GM18870 (cell line): ENCODE data around the gene COL5A1.
"Not testable (repeated sequence)": the region's sequence is repeated elsewhere in the genome, so short reads cannot be mapped to it uniquely, and the experiment has no call there.

Source experiments
- ATAC-seq: cut with Tn5 transposase; IDR thresholded peaks from one replicate; pipeline ENCODE4 v1.9.1; 2021; ENCODE audit warnings: moderate library complexity; ENCODE audit not compliant: unreplicated experiment

COL5A1 gene

GRCh38 chr9:134638502-134639090 is 3.0 kb upstream of the COL5A1 start:
- no peak for ATAC-seq

- ATAC-seq: no peak
Measured at GRCh38 chr9:134639994-134640393, 1.6 kb upstream of the COL5A1 start.

GRCh38 chr9:134640506-134641172 is 964 bp upstream of the COL5A1 start:
- no peak for ATAC-seq

- ATAC-seq: no peak
Measured at GRCh38 chr9:134641990-134642384, 384 bp downstream of the COL5A1 start.

GRCh38 chr9:134642385-134643181 is 980 bp downstream of the COL5A1 start:
- no peak for ATAC-seq

GRCh38 chr9:134643222-134643671 is 1.6 kb downstream of the COL5A1 start:
- no peak for ATAC-seq

GRCh38 chr9:134644401-134644724 is 2.8 kb downstream of the COL5A1 start:
- not testable (repeated sequence) for ATAC-seq

GRCh38 chr9:134644725-134645606 is 3.4 kb downstream of the COL5A1 start:
- no peak for ATAC-seq

GRCh38 chr9:134645607-134646365 is 4.2 kb downstream of the COL5A1 start:
- no peak for ATAC-seq

GRCh38 chr9:134647359-134648080 is 5.9 kb downstream of the COL5A1 start:
- no peak for ATAC-seq

GRCh38 chr9:134648701-134649530 is 7.3 kb downstream of the COL5A1 start:
- ATAC-seq: no peak

- ATAC-seq: no peak
Measured at GRCh38 chr9:134650431-134651190, 9.0 kb downstream of the COL5A1 start.

- no peak for ATAC-seq
Measured at GRCh38 chr9:134651226-134651905, 9.8 kb downstream of the COL5A1 start.

GRCh38 chr9:134652291-134653225 is 11.0 kb downstream of the COL5A1 start:
- ATAC-seq: no peak

GRCh38 chr9:134653259-134654009 is 11.8 kb downstream of the COL5A1 start:
- no peak for ATAC-seq

GRCh38 chr9:134655101-134655500 is 13.5 kb downstream of the COL5A1 start:
- ATAC-seq: no peak
